Measurements from ENCODE around the gene PER1. TPM values are rescaled to one million over a fixed set of nuclear protein-coding genes. Genes with fewer than 3 reads are reported as not detected.

PER1 gene
- total and polyA plus RNA-seq, 2 of the 8 experiments (the other 6 are each of a cell fraction or from before 2014, with no cell fraction given): 9.6 to 38.0 TPM

DNA sequence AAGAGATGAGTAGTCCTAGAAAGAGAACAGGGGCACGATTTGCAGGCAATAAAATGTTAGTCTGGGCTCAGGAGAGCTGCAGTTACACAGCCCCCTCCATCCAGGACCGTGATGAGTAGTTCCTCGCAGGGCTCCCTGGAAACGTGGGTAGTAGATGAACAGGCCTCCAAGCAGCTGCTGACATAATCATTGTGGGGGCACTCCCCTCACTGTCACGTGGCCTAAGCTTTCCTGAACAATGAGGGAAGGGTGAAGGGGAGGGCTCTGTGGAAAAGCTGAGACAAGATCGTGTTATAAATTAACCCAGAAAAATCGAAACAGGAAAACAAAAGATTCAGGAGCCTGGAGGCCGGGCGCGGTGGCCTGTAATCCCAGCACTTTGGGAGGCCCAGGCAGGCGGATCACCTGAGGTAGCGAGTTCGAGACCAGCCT is 1.3 kb upstream of the PER1 start:
- peaks cover 7% of the 10 kb centered on the region; the same call in 1 of the 2 replicates for H3K79me1 ChIP-seq (ENCODE audit: low read depth, low read length)
- H3K36me3 ChIP-seq (ENCODE audit: control insufficient read depth in 2 of 4, insufficient read depth in 4 of 4, low read length in 3 of 4): peaks cover 5 to 10% (median 9%) of the 10 kb centered on the region in 4 experiments; a peak in 6 of 8 replicates
- no peak overlapping the region for H3K4ac ChIP-seq (replicated peaks; ENCODE audit: insufficient read length, low read depth, low read length)
- H4K91ac ChIP-seq (replicated peaks; ENCODE audit: insufficient read length, low read length): no peak overlapping the region
- peaks cover 0 to 16% of the 10 kb centered on the region in 2 experiments for H4K20me1 ChIP-seq (replicated peaks in 1 of 2; ENCODE audit: control insufficient read depth in 1 of 2, insufficient read depth in 2 of 2, low read length in 2 of 2)
- peaks cover 12 to 33% (median 19%) of the 10 kb centered on the region in 4 experiments for H3K4me1 ChIP-seq (replicated peaks in 1 of 4; ENCODE audit: control insufficient read depth in 3 of 4, insufficient read depth in 4 of 4, low read length in 3 of 4)
- H3K23ac ChIP-seq (ENCODE audit: insufficient read length): no peak overlapping the region
- H3K18ac ChIP-seq (ENCODE audit: extremely low read depth, low read length): no peak overlapping the region; the same call in 1 of the 2 replicates
- no peak overlapping the region for H2BK120ac ChIP-seq (replicated peaks; ENCODE audit: low read depth, low read length)
- H3K27ac ChIP-seq (ENCODE audit: low read depth, low read length): peak overlapping the region; percentile 84; the same call in 1 of the 2 replicates
- peak overlapping the region; percentile 63; the same call in 1 of the 2 replicates for H2BK12ac ChIP-seq (ENCODE audit: low read depth, low read length)
- no peak overlapping the region for H2BK15ac ChIP-seq (ENCODE audit: low read length)
- peaks cover 21% of the 10 kb centered on the region for H3K23me2 ChIP-seq (ENCODE audit: low read depth, low read length)
- DNase-seq (ENCODE audit: low read depth in 1 of 2, low spot score in 2 of 2): no peak
- H3K9ac ChIP-seq (replicated peaks in 1 of 4; ENCODE audit: extremely low read depth in 1 of 4, low read depth in 3 of 4, low read length in 3 of 4): no peak overlapping the region; a peak in 1 of 7 replicates
- peak overlapping the region; percentile 93; the same call in 1 of the 2 replicates for H2AK5ac ChIP-seq (ENCODE audit: low read depth, low read length)
- peak overlapping the region in 1 of 2 experiments; percentile 100; a peak in 1 of 4 replicates for H3K4me2 ChIP-seq (ENCODE audit: insufficient read depth in 1 of 2, low read depth in 2 of 2, low read length in 2 of 2)
- H2AFZ ChIP-seq (ENCODE audit: low read length): no peak overlapping the region
- H4K8ac ChIP-seq (ENCODE audit: extremely low read depth, insufficient read depth, low read length): no peak overlapping the region
- 0 out of 2 replicates have a peak overlapping the region, but pooled peaks have one; percentile 3 for H2BK20ac ChIP-seq (ENCODE audit: low read length)
- no peak for FAIRE-seq
- ChIA-PET CTCF (ENCODE audit: partially characterized antibody) (interaction anchor here (0.6 to 10.3 kb wide), 4 partner anchors 10 to 294 kb away, joined by 3 to 133 read pairs (median 4); partner anchors contain the start of gene ALOXE3), POLR2A (ENCODE audit: partially characterized antibody) (interaction anchor here (1.1 to 15.7 kb wide), 8 partner anchors 10 to 65 kb away, joined by 3 to 289 read pairs (median 14); partner anchors contain the start of genes ALOXE3, AURKB, HES7 and TMEM107)
- no peak overlapping the region for H4K5ac ChIP-seq (ENCODE audit: insufficient read length, low read depth, low read length)
- H3K79me2 ChIP-seq (ENCODE audit: control insufficient read depth in 1 of 2, insufficient read depth in 2 of 2, low read length in 2 of 2): peaks cover 0 to 5% of the 10 kb centered on the region in 2 experiments; a peak in 1 of 4 replicates
- 75% methylated on average over 13 of the region's 13 CpGs; no CpG with 5 or more reads in 1 of the 2 experiments for WGBS, 2 experiments (ENCODE audit: extremely low coverage in 1 of 2, insufficient coverage in 1 of 2, insufficient read length in 1 of 2, insufficient replicate concordance in 2 of 2, low coverage in 1 of 2, low lambda C conversion rate in 2 of 2, missing lambda C conversion rate in 1 of 2)
- H3K14ac ChIP-seq (ENCODE audit: insufficient read length): no peak overlapping the region
- H3K9me3 ChIP-seq (ENCODE audit: insufficient read depth in 2 of 2, low read depth in 1 of 2, low read length in 1 of 2): no peaks in the 10 kb centered on the region
- H2BK5ac ChIP-seq (ENCODE audit: low read depth, low read length): peak overlapping the region; percentile 19
- peak overlapping the region in 1 of 4 experiments; percentile 76; a peak in 1 of 8 replicates for H3K4me3 ChIP-seq (ENCODE audit: extremely low read depth in 1 of 4, insufficient read depth in 2 of 4, low read depth in 3 of 4, low read length in 4 of 4)
- H3K56ac ChIP-seq (replicated peaks; ENCODE audit: insufficient read length, low read depth, low read length): no peak overlapping the region
- H3K27me3 ChIP-seq (replicated peaks in 1 of 4; ENCODE audit: control insufficient read depth in 3 of 4, extremely low read depth in 1 of 4, insufficient read depth in 3 of 4, low read length in 3 of 4): no peaks in the 10 kb centered on the region
- no peak for TF ChIP-seq ZNF274 (IDR thresholded peaks at IDR 0.05; ENCODE audit: borderline replicate concordance, extremely low read depth, low read length)
- TF ChIP-seq YY1 (IDR thresholded peaks at IDR 0.05; ENCODE audit: low read depth, low read length): no peak
- TF ChIP-seq EZH2 (IDR thresholded peaks at IDR 0.05; ENCODE audit: low read depth, low read length, severe bottlenecking): no peak
- TF ChIP-seq SP4 (IDR thresholded peaks at IDR 0.05; ENCODE audit: low read length): no peak
- no peak for TF ChIP-seq BACH1 (IDR thresholded peaks at IDR 0.05; ENCODE audit: low read length)
- no peak for TF ChIP-seq TCF12 (IDR thresholded peaks at IDR 0.05; ENCODE audit: low read depth, low read length)
- TF ChIP-seq GABPA (IDR thresholded peaks at IDR 0.05; ENCODE audit: borderline replicate concordance, insufficient read depth, low read length): no peak
- TF ChIP-seq NRF1 (IDR thresholded peaks at IDR 0.05; ENCODE audit: low read depth, low read length): no peak
- TF ChIP-seq CHD2 (IDR thresholded peaks at IDR 0.05; ENCODE audit: low read length): no peak
- TF ChIP-seq POLR2AphosphoS5 (IDR thresholded peaks at IDR 0.05; ENCODE audit: low read depth, low read length): no peak
- no peak for TF ChIP-seq RFX5 (IDR thresholded peaks at IDR 0.05; ENCODE audit: borderline replicate concordance, low read depth, low read length)
- TF ChIP-seq HDAC6 (IDR thresholded peaks at IDR 0.05; ENCODE audit: low read depth, low read length): no peak
- TF ChIP-seq RAD21 (IDR thresholded peaks at IDR 0.05 in 1 of 2, conservative IDR thresholded peaks at IDR 0.05 in 1 of 2; ENCODE audit: low read depth in 2 of 2, low read length in 2 of 2): no peak

Measured in H1 (cell line).